Tibial artery (tissue), 4 donors: ENCODE results near the gene NET1.
A peak's percentile ranks its signal among the peaks of the same experiment; 100 is the strongest.
"Not testable (repeated sequence)": the region's sequence is repeated elsewhere in the genome, so short reads cannot be mapped to it uniquely, and the experiment has no call there.

ENCODE experiments used
- DNase-seq, 2 donors: peaks; one replicate each; pipeline ENCODE4 v3.0.0-alpha.2; 2019
- H3K27ac ChIP-seq, 2 donors: fragments of 200-600 bp; sonication (generic) in 1 of 2; 1 replicate in 1 of 2; 2 replicates in 1 of 2; pipeline ENCODE4 v1.5.1; 2018 to 2019; ENCODE audit warnings: mild to moderate bottlenecking in 1 of 2
- H3K27me3 ChIP-seq, 2 donors: fragments of 200-600 bp; sonication (generic) in 1 of 2; one replicate each; pipeline versions ENCODE4 v1.5.1 to v1.6.0; 2016 to 2019
- H3K36me3 ChIP-seq, 3 donors: fragments of 200-600 bp; sonication (generic) in 2 of 3; one replicate each; pipeline ENCODE4 v1.5.1; 2016 to 2019; ENCODE audit warnings: mild to moderate bottlenecking in 2 of 3
- H3K4me1 ChIP-seq, 4 donors: fragments of 200-600 bp; sonication (generic) in 2 of 4; 1 replicate in 3 of 4; 2 replicates in 1 of 4; pipeline ENCODE4 v1.5.1; 2016 to 2019
- H3K4me3 ChIP-seq, 2 donors: fragments of 200-600 bp; sonication (generic) in 1 of 2; 1 replicate in 1 of 2; 2 replicates in 1 of 2; pipeline ENCODE4 v1.5.1; 2018 to 2019; ENCODE audit warnings: mild to moderate bottlenecking in 2 of 2
- H3K9me3 ChIP-seq, 3 donors: fragments of 200-600 bp; sonication (generic) in 1 of 3; one replicate each; pipeline ENCODE4 v1.5.1; 2016 to 2019
- CTCF ChIP-seq, 2 experiments: fragments of 200-600 bp in 1 of 2; fragments of 450-650 bp in 1 of 2; IDR thresholded peaks; one replicate each; pipeline ENCODE4 v1.5.1; 2017 to 2019; ENCODE audit warnings: antibody characterized with exemption in 2 of 2, mild to moderate bottlenecking in 1 of 2, moderate library complexity in 1 of 2
- intact Hi-C: fragments of 100-400 bp; cut with DNase I; formaldehyde crosslinking; loops from one replicate; pipeline ENCODE4 v1.15.0; 2023; ENCODE audit warnings: low total_unique reads

NET1 gene

GRCh38 chr10:5468262-5469106, 56.1 kb downstream of the NET1 start:
- Histone ChIP-seq H3K4me3 (no peak overlapping the region), H3K36me3 (no peaks in the 10 kb centered on the region), H3K27ac (no peak overlapping the region), H3K4me1 (peaks cover 0 to 18% (median 7%) of the 10 kb centered on the region in 4 donors), H3K9me3 (peaks cover 0 to 12% (median 0%) of the 10 kb centered on the region in 3 donors), H3K27me3 (no peaks in the 10 kb centered on the region)
- TF ChIP-seq CTCF (IDR thresholded peaks at IDR 0.05) = no peak
- DNase-seq = no peak
- intact Hi-C loops = loop anchor here (5.0 kb wide), 1 partner anchor 49 kb away; no protein-coding TSS in a partner anchor

GRCh38 chr10:5469353-5470061, 57.1 kb downstream of the NET1 start:
- DNase-seq = peak in 1 of 2 donors; percentile 35

GRCh38 chr10:5470062-5470751, 57.9 kb downstream of the NET1 start:
- no peak overlapping the region for H3K4me3 ChIP-seq
- peaks cover 0 to 18% (median 7%) of the 10 kb centered on the region in 4 donors for H3K4me1 ChIP-seq
- H3K27ac ChIP-seq = no peak overlapping the region
- no peak for TF ChIP-seq CTCF (IDR thresholded peaks at IDR 0.05)
- peak in 1 of 2 donors; percentile 56 for DNase-seq
- peaks cover 0 to 12% (median 0%) of the 10 kb centered on the region in 3 donors for H3K9me3 ChIP-seq
- no peaks in the 10 kb centered on the region for H3K36me3 ChIP-seq
- H3K27me3 ChIP-seq = no peaks in the 10 kb centered on the region
- intact Hi-C loops = no loop called here

More at GRCh38 chr10:5469353-5470061, 57.1 kb downstream of the NET1 start:
- intact Hi-C loops = loop anchor here (5.0 kb wide), 1 partner anchor 48 kb away; no protein-coding TSS in a partner anchor
- no peak overlapping the region for H3K4me3 ChIP-seq
- H3K27me3 ChIP-seq = no peaks in the 10 kb centered on the region
- no peak overlapping the region for H3K27ac ChIP-seq
- H3K9me3 ChIP-seq = peaks cover 0 to 12% (median 0%) of the 10 kb centered on the region in 3 donors
- H3K4me1 ChIP-seq = peaks cover 0 to 18% (median 7%) of the 10 kb centered on the region in 4 donors
- no peak for TF ChIP-seq CTCF (IDR thresholded peaks at IDR 0.05)
- H3K36me3 ChIP-seq = no peaks in the 10 kb centered on the region

- H3K36me3 ChIP-seq, H3K9me3 ChIP-seq, H3K4me1 ChIP-seq, H3K27ac ChIP-seq, H3K27me3 ChIP-seq, intact Hi-C loops, H3K4me3 ChIP-seq, DNase-seq: not testable (repeated sequence)
Observed at GRCh38 chr10:5474642-5475041, 62.3 kb downstream of the NET1 start.

- H3K27ac ChIP-seq = not testable (repeated sequence)
Observed at GRCh38 chr10:5475088-5475487, 62.7 kb downstream of the NET1 start.

GRCh38 chr10:5475974-5476807, 63.8 kb downstream of the NET1 start:
- H3K27ac ChIP-seq, H3K27me3 ChIP-seq, H3K4me1 ChIP-seq, H3K9me3 ChIP-seq, H3K4me3 ChIP-seq, DNase-seq, H3K36me3 ChIP-seq, intact Hi-C loops: not testable (repeated sequence)

More at GRCh38 chr10:5475088-5475487, 62.7 kb downstream of the NET1 start:
- intact Hi-C loops, H3K27me3 ChIP-seq, H3K9me3 ChIP-seq, DNase-seq, H3K4me1 ChIP-seq, H3K36me3 ChIP-seq, H3K4me3 ChIP-seq: not testable (repeated sequence)
